HepG2 (cell line): ENCODE results near the gene SDC4. TPM values are rescaled to one million over a fixed set of nuclear protein-coding genes. Genes with fewer than 3 reads are reported as not detected.

Source experiments
- BHLHE40 ChIP-seq: IDR thresholded peaks from 2 replicates; pipeline ENCODE4 v1.6.1; 2011; ENCODE audit warnings: low read length, improper control_type of control experiment
- HNRNPH1 ChIP-seq: fragments of 200-400 bp; formaldehyde crosslinking; optimal IDR thresholded peaks from 2 replicates; pipeline ENCODE3; 2017; ENCODE audit warnings: mild to moderate bottlenecking, low read depth, low read length
- MXD1 ChIP-seq: sonication (generic); formaldehyde crosslinking; IDR thresholded peaks from 2 replicates; pipeline ENCODE4 v1.4.0; 2020; ENCODE audit warnings: mild to moderate bottlenecking, missing genetic modification reagents
- NCOR1 ChIP-seq: fragments of 200-600 bp; sonication (generic); IDR thresholded peaks from 2 replicates; pipeline ENCODE4 v1.7.0; 2017; ENCODE audit warnings: antibody characterized with exemption, low read length, borderline replicate concordance
- POLR2AphosphoS2 ChIP-seq: IDR thresholded peaks from 2 replicates; pipeline ENCODE4 v1.6.1; 2011; ENCODE audit warnings: low read depth, low read length, improper control_type of control experiment
- RELA ChIP-seq: sonication (generic); formaldehyde crosslinking; IDR thresholded peaks from 2 replicates; pipeline ENCODE4 v1.4.0; 2020; ENCODE audit warnings: missing genetic modification reagents
- RNF219 ChIP-seq: sonication (generic); formaldehyde crosslinking; IDR thresholded peaks from 2 replicates; pipeline ENCODE4 v1.5.0; 2020; ENCODE audit warnings: mild to moderate bottlenecking, missing genetic modification reagents
- RXRA ChIP-seq: sonication (generic); formaldehyde crosslinking; IDR thresholded peaks from 2 replicates; pipeline ENCODE4 v1.5.1; 2020; ENCODE audit warnings: missing genetic modification reagents
- TCF7 ChIP-seq: sonication (generic); IDR thresholded peaks from 2 replicates; pipeline ENCODE4 v1.6.1; 2016; ENCODE audit warnings: antibody characterized with exemption, low read depth
- XRCC5 ChIP-seq: fragments of 200-400 bp; formaldehyde crosslinking; optimal IDR thresholded peaks from 2 replicates; pipeline ENCODE3; 2017; ENCODE audit warnings: mild to moderate bottlenecking, low read length
- ZHX2 ChIP-seq, 2 experiments: sonication (generic) in 1 of 2; formaldehyde crosslinking in 1 of 2; IDR thresholded peaks; 2 replicates each; pipeline versions ENCODE4 v1.6.1 to v1.9.0; 2014 to 2022; ENCODE audit warnings: antibody characterized with exemption in 1 of 2, borderline replicate concordance in 1 of 2, inconsistent platforms in 1 of 2, low read depth in 1 of 2, missing genetic modification reagents in 1 of 2
- ZNF770 ChIP-seq: sonication (generic); formaldehyde crosslinking; IDR thresholded peaks from 2 replicates; pipeline ENCODE4 v1.5.0; 2020; ENCODE audit warnings: mild to moderate bottlenecking, missing genetic modification reagents
- polyA plus RNA-seq, 8 experiments: library from polyadenylated mRNA; depleted of rRNA in 3 of 8; stranded (reverse) in 7 of 8; unstranded in 1 of 8; fragments of >200 nt; fragmentation: Illumina TruSeq in 4 of 8; extraction: Trizol in 4 of 8; gene quantifications; 2 replicates each; pipeline versions ENCODE4 v1.2.1 to v1.2.3, GENCODE V29; 2011 to 2016; ENCODE audit warnings: low read depth in 4 of 8, missing spikeins in 1 of 8, mixed read lengths in 1 of 8; ENCODE audit not compliant: insufficient read depth in 1 of 8
- total RNA-seq, 5 experiments: library from RNA; depleted of rRNA; stranded (reverse); fragments of >200 nt; fragmentation: Illumina TruSeq; extraction: Trizol; gene quantifications; 2 replicates each; pipeline ENCODE4 v1.2.3, GENCODE V29; 2016; ENCODE audit warnings: low read depth in 1 of 5
- TF ChIP-seq, protein P1 (sequence below): sonication (generic); formaldehyde crosslinking; IDR thresholded peaks from 2 replicates; pipeline ENCODE4 v1.4.0; 2020; ENCODE audit warnings: mild to moderate bottlenecking, missing genetic modification reagents

Gene SDC4
- total and polyA plus RNA-seq, 2 of the 13 experiments (the other 11 are each of a cell fraction or from before 2014, with no cell fraction given): 49.0 to 65.1 TPM

GRCh38 chr20:45311589-45312211 lies 36.5 kb downstream of the SDC4 start (continued):
- TF ChIP-seq RNF219 (CRISPR knock-in tag) (no peak), HNRNPH1 (no peak), XRCC5 (peak; percentile 92), BHLHE40 (no peak), TCF7 (no peak), ZHX2 (IDR thresholded peaks at IDR 0.05; ENCODE audit: low read depth) (no peak), ZHX2 (CRISPR knock-in tag; IDR thresholded peaks at IDR 0.05; ENCODE audit: borderline replicate concordance) (no peak), NCOR1 (no peak), RELA (CRISPR knock-in tag) (0 out of 2 replicates have a peak, but pooled peaks have one; percentile 76), MXD1 (CRISPR knock-in tag) (0 out of 2 replicates have a peak, but pooled peaks have one; percentile 36), POLR2AphosphoS2 (no peak), RXRA (CRISPR knock-in tag) (peak; percentile 35; the same call in 1 of the 2 replicates), ZNF770 (CRISPR knock-in tag) (no peak)
- TF ChIP-seq, protein P1, sequence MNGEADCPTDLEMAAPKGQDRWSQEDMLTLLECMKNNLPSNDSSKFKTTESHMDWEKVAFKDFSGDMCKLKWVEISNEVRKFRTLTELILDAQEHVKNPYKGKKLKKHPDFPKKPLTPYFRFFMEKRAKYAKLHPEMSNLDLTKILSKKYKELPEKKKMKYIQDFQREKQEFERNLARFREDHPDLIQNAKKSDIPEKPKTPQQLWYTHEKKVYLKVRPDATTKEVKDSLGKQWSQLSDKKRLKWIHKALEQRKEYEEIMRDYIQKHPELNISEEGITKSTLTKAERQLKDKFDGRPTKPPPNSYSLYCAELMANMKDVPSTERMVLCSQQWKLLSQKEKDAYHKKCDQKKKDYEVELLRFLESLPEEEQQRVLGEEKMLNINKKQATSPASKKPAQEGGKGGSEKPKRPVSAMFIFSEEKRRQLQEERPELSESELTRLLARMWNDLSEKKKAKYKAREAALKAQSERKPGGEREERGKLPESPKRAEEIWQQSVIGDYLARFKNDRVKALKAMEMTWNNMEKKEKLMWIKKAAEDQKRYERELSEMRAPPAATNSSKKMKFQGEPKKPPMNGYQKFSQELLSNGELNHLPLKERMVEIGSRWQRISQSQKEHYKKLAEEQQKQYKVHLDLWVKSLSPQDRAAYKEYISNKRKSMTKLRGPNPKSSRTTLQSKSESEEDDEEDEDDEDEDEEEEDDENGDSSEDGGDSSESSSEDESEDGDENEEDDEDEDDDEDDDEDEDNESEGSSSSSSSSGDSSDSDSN (CRISPR knock-in tag): peak; percentile 32; the same call in 1 of the 2 replicates
